ENCODE results near the gene ATP8A1.
A peak's percentile ranks its signal among the peaks of the same experiment; 100 is the strongest.

The ATP8A1 gene

DNA sequence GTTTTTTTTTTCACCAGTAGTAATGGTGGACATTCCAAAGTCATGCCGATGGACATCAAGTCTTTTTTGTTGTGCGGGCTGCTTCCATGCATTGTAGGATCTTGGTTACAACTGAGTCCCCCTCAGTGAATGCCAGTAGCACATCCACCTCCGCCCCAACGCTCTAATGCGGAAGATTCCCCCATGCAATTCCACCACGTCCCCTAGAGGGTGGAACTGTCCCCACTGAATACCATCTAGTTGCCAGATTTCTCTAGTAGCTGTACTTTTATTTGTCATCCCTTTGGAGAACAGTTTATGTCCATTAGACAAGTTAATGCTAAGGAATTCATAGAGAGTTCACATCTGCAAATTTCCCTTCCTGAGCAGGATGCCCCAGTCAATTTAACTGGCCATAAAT is 252.9 kb downstream of the ATP8A1 start:
- TF ChIP-seq EGR1 (IDR thresholded peaks at IDR 0.05) (no peak), NFIC (IDR thresholded peaks at IDR 0.05) (no peak), TEAD4 (IDR thresholded peaks at IDR 0.05) (no peak), RAD21 (IDR thresholded peaks at IDR 0.05; ENCODE audit: low read depth) (no peak)
- TF ChIP-seq, protein P1, sequence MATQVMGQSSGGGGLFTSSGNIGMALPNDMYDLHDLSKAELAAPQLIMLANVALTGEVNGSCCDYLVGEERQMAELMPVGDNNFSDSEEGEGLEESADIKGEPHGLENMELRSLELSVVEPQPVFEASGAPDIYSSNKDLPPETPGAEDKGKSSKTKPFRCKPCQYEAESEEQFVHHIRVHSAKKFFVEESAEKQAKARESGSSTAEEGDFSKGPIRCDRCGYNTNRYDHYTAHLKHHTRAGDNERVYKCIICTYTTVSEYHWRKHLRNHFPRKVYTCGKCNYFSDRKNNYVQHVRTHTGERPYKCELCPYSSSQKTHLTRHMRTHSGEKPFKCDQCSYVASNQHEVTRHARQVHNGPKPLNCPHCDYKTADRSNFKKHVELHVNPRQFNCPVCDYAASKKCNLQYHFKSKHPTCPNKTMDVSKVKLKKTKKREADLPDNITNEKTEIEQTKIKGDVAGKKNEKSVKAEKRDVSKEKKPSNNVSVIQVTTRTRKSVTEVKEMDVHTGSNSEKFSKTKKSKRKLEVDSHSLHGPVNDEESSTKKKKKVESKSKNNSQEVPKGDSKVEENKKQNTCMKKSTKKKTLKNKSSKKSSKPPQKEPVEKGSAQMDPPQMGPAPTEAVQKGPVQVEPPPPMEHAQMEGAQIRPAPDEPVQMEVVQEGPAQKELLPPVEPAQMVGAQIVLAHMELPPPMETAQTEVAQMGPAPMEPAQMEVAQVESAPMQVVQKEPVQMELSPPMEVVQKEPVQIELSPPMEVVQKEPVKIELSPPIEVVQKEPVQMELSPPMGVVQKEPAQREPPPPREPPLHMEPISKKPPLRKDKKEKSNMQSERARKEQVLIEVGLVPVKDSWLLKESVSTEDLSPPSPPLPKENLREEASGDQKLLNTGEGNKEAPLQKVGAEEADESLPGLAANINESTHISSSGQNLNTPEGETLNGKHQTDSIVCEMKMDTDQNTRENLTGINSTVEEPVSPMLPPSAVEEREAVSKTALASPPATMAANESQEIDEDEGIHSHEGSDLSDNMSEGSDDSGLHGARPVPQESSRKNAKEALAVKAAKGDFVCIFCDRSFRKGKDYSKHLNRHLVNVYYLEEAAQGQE (IDR thresholded peaks at IDR 0.05; ENCODE audit: low read depth) = no peak
- TF ChIP-seq, protein P2, sequence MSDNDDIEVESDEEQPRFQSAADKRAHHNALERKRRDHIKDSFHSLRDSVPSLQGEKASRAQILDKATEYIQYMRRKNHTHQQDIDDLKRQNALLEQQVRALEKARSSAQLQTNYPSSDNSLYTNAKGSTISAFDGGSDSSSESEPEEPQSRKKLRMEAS (IDR thresholded peaks at IDR 0.05) = no peak

DNA sequence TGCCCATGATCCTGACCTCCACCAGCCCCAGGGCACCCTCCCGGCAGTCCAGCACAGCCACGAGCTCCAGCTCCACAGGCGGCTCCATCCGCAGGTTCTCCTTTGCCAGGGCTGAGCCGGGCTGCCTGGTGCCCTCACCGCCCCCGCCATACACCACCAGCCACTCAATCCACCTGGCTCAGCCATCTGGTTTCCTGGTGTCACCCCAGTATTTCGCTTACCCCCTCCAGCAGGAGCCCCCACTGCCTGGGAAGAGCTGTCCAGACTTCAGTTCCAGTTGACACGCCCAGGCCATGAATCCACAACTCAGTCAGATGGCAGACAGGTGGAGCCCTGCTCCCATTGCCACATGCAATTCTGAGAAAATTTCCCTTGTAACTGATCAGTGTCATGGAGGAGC is 255.7 kb downstream of the ATP8A1 start:
- peak; percentile 37; the same call in 1 of the 2 replicates for TF ChIP-seq RAD21 (IDR thresholded peaks at IDR 0.05; ENCODE audit: low read depth)
- TF ChIP-seq TCF12 (IDR thresholded peaks at IDR 0.05; ENCODE audit: low read depth) = no peak

DNA sequence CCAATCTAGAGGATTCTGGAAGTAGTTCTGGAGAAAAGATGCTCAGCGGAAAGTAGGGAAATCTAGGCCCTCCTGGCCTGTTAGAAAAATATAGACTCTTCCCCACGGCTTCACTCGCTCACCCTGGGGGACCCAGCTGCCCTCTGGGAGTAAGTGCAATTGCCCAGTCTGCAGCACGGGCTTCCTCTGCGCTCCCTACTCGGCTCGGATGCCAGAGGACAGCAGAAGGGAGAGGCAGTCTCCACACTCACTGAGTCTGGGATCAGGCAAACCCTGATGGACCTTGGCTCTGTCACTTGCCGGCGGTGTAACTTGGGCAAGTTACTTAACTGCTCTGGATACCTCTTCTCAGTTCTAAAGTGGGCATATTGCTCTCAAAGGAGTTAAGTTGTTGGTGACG is 257.5 kb downstream of the ATP8A1 start:
- no peak for TF ChIP-seq TAF1 (IDR thresholded peaks at IDR 0.05; ENCODE audit: low read depth)
- no peak for TF ChIP-seq NFIC (IDR thresholded peaks at IDR 0.05)
- TF ChIP-seq EP300 (IDR thresholded peaks at IDR 0.05; ENCODE audit: borderline replicate concordance) = no peak
- TF ChIP-seq, protein P2 (IDR thresholded peaks at IDR 0.05) = no peak
- no peak for TF ChIP-seq CREB1 (IDR thresholded peaks at IDR 0.05; ENCODE audit: low read depth)
- no peak for TF ChIP-seq FOXM1 (IDR thresholded peaks at IDR 0.05; ENCODE audit: borderline replicate concordance, low read depth)
- TF ChIP-seq TCF12 (IDR thresholded peaks at IDR 0.05; ENCODE audit: low read depth) = no peak

DNA sequence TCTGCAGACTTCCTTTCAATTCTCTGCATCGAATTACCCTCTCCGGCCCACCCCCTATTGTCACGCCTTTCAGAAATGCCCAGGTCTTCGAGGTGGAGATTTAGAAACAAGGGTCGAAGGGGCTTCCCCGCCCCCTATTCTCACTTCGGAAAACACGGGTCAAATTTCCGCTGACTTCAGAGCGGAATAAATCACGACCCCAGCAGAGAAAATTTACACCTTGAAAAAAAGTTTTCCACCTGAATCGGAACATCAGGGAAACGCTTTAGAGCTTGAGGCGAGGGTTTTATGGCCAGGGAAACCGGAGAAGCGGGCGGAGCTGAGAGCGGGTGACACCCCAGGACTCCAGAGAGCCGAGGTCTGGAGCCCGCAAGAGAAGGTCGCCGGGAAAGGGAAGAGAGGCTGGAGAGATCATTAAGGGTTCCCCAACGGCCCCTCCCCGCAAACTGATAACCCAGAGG is 258.0 kb downstream of the ATP8A1 start:
- TF ChIP-seq RAD21 (IDR thresholded peaks at IDR 0.05; ENCODE audit: low read depth) (no peak), EP300 (IDR thresholded peaks at IDR 0.05; ENCODE audit: borderline replicate concordance) (no peak)
- TF ChIP-seq, protein P3, sequence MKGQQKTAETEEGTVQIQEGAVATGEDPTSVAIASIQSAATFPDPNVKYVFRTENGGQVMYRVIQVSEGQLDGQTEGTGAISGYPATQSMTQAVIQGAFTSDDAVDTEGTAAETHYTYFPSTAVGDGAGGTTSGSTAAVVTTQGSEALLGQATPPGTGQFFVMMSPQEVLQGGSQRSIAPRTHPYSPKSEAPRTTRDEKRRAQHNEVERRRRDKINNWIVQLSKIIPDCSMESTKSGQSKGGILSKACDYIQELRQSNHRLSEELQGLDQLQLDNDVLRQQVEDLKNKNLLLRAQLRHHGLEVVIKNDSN (IDR thresholded peaks at IDR 0.05) = no peak

DNA sequence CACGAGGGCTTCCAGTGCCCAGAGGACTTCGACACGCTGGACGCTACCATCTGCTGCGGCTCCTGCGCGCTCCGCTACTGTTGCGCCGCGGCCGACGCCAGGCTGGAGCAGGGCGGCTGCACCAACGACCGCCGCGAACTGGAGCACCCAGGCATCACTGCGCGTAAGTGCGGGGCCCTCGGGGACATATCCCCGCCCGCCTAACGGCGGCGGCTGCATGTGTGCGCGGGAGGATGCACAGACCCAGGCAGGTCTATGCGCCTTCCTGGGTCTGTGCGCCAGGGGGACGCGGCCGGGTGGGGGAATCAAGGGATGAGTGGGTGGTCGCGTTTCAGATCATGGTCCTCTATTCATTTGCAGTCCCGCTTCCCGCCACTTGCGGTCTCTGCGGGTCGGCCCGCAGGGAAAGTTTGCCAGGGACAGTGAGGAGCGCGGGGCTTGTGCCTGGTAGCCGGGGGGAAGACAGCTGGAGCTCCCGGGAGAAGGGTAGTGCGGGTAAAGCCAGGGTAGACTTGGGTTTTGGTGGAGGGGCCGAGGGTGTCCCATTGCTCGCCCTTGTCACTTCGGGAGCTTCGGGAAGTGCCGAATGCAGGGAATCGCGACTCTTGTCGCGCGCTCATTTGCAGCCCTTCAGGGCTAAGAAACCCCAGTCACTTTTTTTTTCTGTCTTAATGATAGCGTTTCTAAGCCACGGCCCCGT is 258.6 kb downstream of the ATP8A1 start:
- TF ChIP-seq RAD21 (IDR thresholded peaks at IDR 0.05; ENCODE audit: low read depth) (no peak), TEAD4 (IDR thresholded peaks at IDR 0.05) (no peak), NFIC (IDR thresholded peaks at IDR 0.05) (no peak), EGR1 (IDR thresholded peaks at IDR 0.05) (no peak)
- TF ChIP-seq, protein P2 (IDR thresholded peaks at IDR 0.05) = peak; percentile 89
- TF ChIP-seq, protein P1 (IDR thresholded peaks at IDR 0.05; ENCODE audit: low read depth) = no peak
- TF ChIP-seq, protein P3 (IDR thresholded peaks at IDR 0.05) = no peak

DNA sequence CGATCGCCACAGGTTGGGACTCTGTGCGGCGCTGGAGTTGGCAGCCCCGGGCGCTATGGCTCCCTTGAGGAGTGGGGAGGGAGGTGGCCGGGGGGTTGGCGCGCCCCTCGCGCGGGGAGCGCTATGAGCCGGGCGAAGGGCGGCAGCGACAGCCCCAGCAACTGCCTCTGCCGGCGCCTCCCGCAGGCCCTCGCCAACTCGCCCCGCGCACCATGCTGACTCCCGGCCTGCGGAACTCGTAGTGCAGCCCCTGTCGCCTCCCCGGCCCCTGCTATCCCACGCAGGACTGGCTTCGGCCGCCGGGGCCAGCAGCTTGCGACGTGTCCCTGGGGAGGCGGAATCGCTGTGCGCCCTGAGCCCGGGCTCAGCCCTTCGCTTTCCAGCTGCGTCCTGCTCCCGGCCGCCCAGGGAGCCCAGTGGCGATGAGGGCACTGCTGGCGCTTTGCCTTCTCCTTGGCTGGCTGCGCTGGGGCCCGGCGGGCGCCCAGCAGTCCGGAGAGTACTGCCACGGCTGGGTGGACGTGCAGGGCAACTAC is 259.2 kb downstream of the ATP8A1 start:
- peak; percentile 84 for TF ChIP-seq ZBTB7A (IDR thresholded peaks at IDR 0.05; ENCODE audit: low read depth)
- no peak for TF ChIP-seq TAF1 (IDR thresholded peaks at IDR 0.05; ENCODE audit: low read depth)
- peak; percentile 39 for TF ChIP-seq NFIC (IDR thresholded peaks at IDR 0.05)
